A549 treated with DMSO at 1 μM for 4 hours (cell line): Measurements from ENCODE around the gene ZNF185. TPM values are rescaled to one million over a fixed set of nuclear protein-coding genes. Genes with fewer than 3 reads are reported as not detected.

Experiments used
- total RNA-seq: library from RNA; stranded (reverse); fragments of 200-300 nt; extraction: Qiagen RNA extraction; gene quantifications from 5 replicates; pipeline ENCODE4 v1.2.3, GENCODE V29; 2022; ENCODE audit warnings: low read depth

The ZNF185 gene
- total RNA-seq: 6.3 to 8.1 TPM (median 7.4 TPM) in 5 replicates

GRCh38 chrX:152897222-152898131, at the start of gene ZNF185:
ZNF185 (plus strand) TSS chrX:152898067; CDS start chrX:152914490, 16,423 bp downstream.

Other genes with a start within 250 kb of the ZNF185 start
- gene MAGEA3, start 199.3 kb upstream of the ZNF185 start, total RNA-seq: 2.8 to 5.4 TPM (median 3.4 TPM) in 5 replicates
- gene CSAG2, start 188.8 kb upstream of the ZNF185 start, total RNA-seq: not detected in 5 replicates
- 0.12 TPM in 1 of 5 replicates, not detected in the others for gene MAGEA2B, start 183.4 kb upstream of the ZNF185 start, total RNA-seq
- gene CSAG1, start 164.3 kb upstream of the ZNF185 start, total RNA-seq: 0.18 to 0.38 TPM (median 0.30 TPM) in 4 of 5 replicates, not detected in the other
- 0.15 to 0.24 TPM (median 0.17 TPM) in 5 replicates for gene MAGEA12, start 164.3 kb upstream of the ZNF185 start, total RNA-seq
- gene MAGEA2, start 144.2 kb upstream of the ZNF185 start, total RNA-seq: 0.07 to 0.13 TPM (median 0.09 TPM) in 3 of 5 replicates, not detected in the others
- gene CSAG3, start 138.8 kb upstream of the ZNF185 start, total RNA-seq: not detected in 5 replicates
- gene MAGEA6, start 128.4 kb upstream of the ZNF185 start, total RNA-seq: 11.6 to 13.0 TPM (median 12.7 TPM) in 5 replicates
- 68.5 to 78.5 TPM (median 73.4 TPM) in 5 replicates for gene CETN2, start 67.3 kb upstream of the ZNF185 start, total RNA-seq
- 39.7 to 43.4 TPM (median 41.6 TPM) in 5 replicates for gene NSDHL, start 67.0 kb upstream of the ZNF185 start, total RNA-seq
- gene PNMA5, start 96.0 kb downstream of the ZNF185 start, total RNA-seq: not detected in 5 replicates
- gene PNMA3, start 158.4 kb downstream of the ZNF185 start, total RNA-seq: 0.10 to 0.30 TPM (median 0.24 TPM) in 5 replicates
- gene PNMA6A, start 174.4 kb downstream of the ZNF185 start, total RNA-seq: 4.3 to 5.3 TPM (median 4.8 TPM) in 5 replicates